Spinal cord (tissue), 10 donors: ENCODE measurements around the gene TMCO2. TPM values are rescaled to one million over a fixed set of nuclear protein-coding genes. Genes with fewer than 3 reads are reported as not detected.
"Not testable (repeated sequence)": the region's sequence is repeated elsewhere in the genome, so short reads cannot be mapped to it uniquely, and the experiment has no call there.

Experiments
- DNase-seq, 6 donors: peaks; one replicate each; pipeline versions ENCODE4 v3.0.0 to v3.0.0-alpha.2; 2013 to 2015; ENCODE audit warnings: low spot score in 6 of 6, low read depth in 4 of 6
- H3K27ac ChIP-seq: one replicate; pipeline ENCODE4 v1.5.1; 2013; ENCODE audit warnings: low read depth, low read length, control low read depth
- H3K27me3 ChIP-seq: one replicate; pipeline ENCODE4 v1.6.1; 2013; ENCODE audit warnings: low read length; ENCODE audit not compliant: control insufficient read depth, insufficient read depth
- H3K36me3 ChIP-seq: one replicate; pipeline ENCODE4 v1.6.1; 2013; ENCODE audit warnings: low read length; ENCODE audit not compliant: control insufficient read depth, insufficient read depth
- H3K4me1 ChIP-seq: one replicate; pipeline ENCODE4 v1.6.1; 2013; ENCODE audit warnings: low read length; ENCODE audit not compliant: control insufficient read depth, insufficient read depth
- H3K4me3 ChIP-seq: one replicate; pipeline ENCODE4 v1.5.1; 2013; ENCODE audit warnings: low read depth, low read length, control low read depth
- H3K9me3 ChIP-seq: one replicate; pipeline ENCODE4 v1.6.1; 2013; ENCODE audit warnings: low read length; ENCODE audit not compliant: control insufficient read depth, insufficient read depth
- WGBS: methylation state at CpG from one replicate; pipeline ENCODE4 v1.1.5; 2013; ENCODE audit warnings: missing lambda C conversion rate; ENCODE audit not compliant: insufficient coverage; 5-methylcytosine and 5-hydroxymethylcytosine counted together
- long read RNA-seq, 4 donors: transcript quantifications; one replicate each; lab custom pipeline, GENCODE V29; 2026
- polyA plus RNA-seq, 2 donors: library from polyadenylated mRNA; unstranded; fragments of 120-200 nt; gene quantifications; one replicate each; pipeline ENCODE4 v1.2.1, GENCODE V29; 2013; ENCODE audit not compliant: insufficient read length in 2 of 2
- total RNA-seq, 2 donors: library from RNA; depleted of rRNA in 1 of 2; stranded (reverse); fragments of 120-200 nt in 1 of 2; fragments of >200 nt in 1 of 2; gene quantifications; one replicate each; pipeline versions ENCODE4 v1.2.3 to v1.2.4, GENCODE V29; 2013 to 2014
- donor health status: healthy.

Gene TMCO2
- not detected for total RNA-seq
- polyA plus RNA-seq, result not detected
- long read RNA-seq, donor 1, result 0 reads
- long read RNA-seq, donor 2, result 0 reads
- long read RNA-seq, donor 3, result 0 reads
- long read RNA-seq, donor 4, result 0 reads

DNA sequence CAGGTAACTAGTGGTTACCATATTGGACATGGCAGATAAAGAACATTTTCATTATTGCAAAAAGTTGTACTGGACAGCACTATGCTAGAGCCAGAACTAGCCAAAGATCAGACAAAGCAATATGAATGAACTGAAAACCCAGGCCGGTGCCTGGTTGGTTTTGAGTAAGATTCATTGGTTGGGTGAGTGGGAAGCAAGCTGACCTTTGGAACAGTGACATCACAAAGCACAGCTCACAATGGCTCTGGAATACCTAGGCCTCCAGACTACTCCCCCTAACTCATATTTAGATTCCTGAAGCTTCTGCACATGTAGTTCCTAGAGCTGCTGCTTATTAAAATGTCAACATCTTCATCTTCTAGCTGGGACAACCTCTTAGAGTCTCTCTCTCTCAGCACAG is at the start of gene TMCO2:
Gene TMCO2 (plus strand): TSS at position 283 of the 400 bp plus-strand sequence. CDS start 57 bp downstream, at position 340.
- Histone ChIP-seq H3K27me3 (no peaks in the 10 kb centered on the region), H3K4me3 (no peak within 1 kb of the TSS), H3K9me3 (no peaks in the 10 kb centered on the region), H3K27ac (no peak within 1 kb of the TSS), H3K36me3 (no peaks in the 10 kb centered on the region), H3K4me1 (no peaks in the 10 kb centered on the region)
- DNase-seq, result no peak
- no CpG with 5 or more reads among the region's 1 CpG for WGBS

DNA sequence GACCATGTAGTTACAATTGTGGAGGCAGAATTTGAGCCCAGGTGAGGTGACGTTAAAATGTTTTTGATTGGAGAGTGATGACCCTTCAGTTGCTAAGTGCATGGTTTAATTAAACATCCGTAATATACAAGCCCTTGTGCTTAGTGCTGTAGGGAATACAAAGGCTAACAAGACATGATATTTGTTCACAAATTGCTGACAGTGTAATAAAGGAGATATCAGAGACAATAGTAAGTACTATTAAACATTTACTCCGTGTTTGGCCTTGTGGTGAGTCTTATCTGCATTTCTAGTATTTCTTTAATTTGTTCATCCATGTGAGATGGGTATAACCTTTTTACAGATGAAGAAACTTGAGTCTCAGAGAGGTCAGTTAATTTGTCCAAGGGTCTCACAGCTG is 48.6 kb upstream of the TMCO2 start:
- no peak overlapping the region for H3K4me3 ChIP-seq
- H3K27me3 ChIP-seq, result no peaks in the 10 kb centered on the region
- WGBS, result 100% methylated on average over 2 of the region's 3 CpGs
- no peak overlapping the region for H3K27ac ChIP-seq
- H3K9me3 ChIP-seq, result no peaks in the 10 kb centered on the region
- no peak for DNase-seq
- H3K36me3 ChIP-seq, result peaks cover 16% of the 10 kb centered on the region
- no peaks in the 10 kb centered on the region for H3K4me1 ChIP-seq

DNA sequence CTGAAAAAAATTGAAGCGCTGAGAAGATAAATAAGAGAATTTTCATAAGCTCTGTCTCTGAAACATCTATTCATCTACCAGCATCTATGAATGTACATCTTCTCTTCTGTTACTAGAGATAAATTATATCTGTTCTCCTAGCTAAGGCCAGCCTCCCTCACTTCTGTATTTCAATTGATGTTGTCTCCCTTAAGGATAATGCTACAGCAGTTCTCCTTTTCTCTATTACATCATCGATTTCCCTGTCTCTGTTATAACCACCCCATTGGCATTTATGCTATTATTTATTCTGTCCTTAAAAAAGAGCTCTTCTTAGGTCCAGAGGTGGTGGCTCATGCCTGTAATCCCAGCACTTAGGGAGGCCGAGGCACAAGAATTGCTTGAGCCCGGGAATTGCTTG is 42.9 kb upstream of the TMCO2 start:
- no peak for DNase-seq
- H3K4me3 ChIP-seq, result no peak overlapping the region
- H3K9me3 ChIP-seq, result no peaks in the 10 kb centered on the region
- no peaks in the 10 kb centered on the region for H3K4me1 ChIP-seq
- H3K36me3 ChIP-seq, result peaks cover 15% of the 10 kb centered on the region
- no peak overlapping the region for H3K27ac ChIP-seq
- 100% methylated on average over 2 of the region's 4 CpGs for WGBS
- no peaks in the 10 kb centered on the region for H3K27me3 ChIP-seq

DNA sequence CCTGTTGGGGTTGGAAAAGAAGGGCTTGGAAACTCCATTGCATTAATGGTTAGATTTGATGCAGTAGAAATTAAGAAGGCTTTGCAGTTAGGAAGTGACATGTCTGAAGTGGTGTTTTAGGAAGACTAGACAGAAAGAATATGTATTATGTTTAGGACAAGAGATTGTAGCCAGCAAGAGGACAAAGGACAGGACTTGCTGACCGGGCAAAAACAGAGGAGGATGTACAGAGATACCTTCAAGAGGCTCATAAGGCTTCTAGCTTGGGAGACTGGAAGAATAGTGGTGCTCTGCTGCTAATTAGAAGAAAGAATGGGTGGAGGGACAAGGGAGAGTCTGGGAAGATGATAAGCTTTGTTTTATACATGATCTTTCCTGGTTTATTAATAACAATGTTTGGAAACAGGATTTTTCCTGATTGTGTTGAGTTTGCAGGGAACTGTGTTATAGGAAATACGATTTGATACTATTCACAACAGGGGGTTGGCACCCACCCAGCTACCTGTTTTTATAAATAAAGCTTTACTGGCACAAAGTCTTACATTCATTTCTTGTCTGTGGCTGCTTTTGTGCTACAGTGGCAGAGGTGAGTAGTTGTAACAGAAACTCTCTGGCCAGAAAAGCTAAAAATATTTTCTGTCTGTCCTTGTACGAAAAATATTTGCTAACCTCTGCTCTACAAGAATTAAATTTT is 37.1 kb upstream of the TMCO2 start:
- no peak overlapping the region for H3K4me3 ChIP-seq
- peaks cover 15% of the 10 kb centered on the region for H3K36me3 ChIP-seq
- DNase-seq, result no peak
- H3K27ac ChIP-seq, result no peak overlapping the region
- WGBS, result 100% methylated on average over 2 of the region's 3 CpGs
- no peaks in the 10 kb centered on the region for H3K27me3 ChIP-seq
- no peaks in the 10 kb centered on the region for H3K9me3 ChIP-seq
- H3K4me1 ChIP-seq, result no peaks in the 10 kb centered on the region

DNA sequence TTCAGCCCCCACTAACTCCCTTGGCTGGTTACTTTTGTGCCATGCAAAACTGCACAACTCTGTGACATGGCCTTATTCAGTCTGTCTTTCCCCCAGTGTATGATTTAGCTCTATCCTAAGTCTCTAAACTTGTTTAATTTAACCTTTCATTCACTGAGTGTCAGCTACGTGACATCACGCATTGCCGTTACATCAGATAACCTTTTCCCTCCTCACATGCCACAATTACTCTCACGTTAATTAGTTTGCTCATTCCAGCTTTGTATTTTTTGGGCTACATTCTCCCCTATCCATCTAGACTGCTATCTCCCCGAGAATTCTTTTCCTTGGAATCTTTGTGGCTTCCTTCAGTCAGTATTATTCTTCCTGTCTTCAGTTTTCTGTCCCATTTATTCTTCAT is 29.4 kb upstream of the TMCO2 start:
- Histone ChIP-seq H3K27ac (no peak overlapping the region), H3K4me1 (no peaks in the 10 kb centered on the region), H3K9me3 (no peaks in the 10 kb centered on the region), H3K27me3 (no peaks in the 10 kb centered on the region), H3K4me3 (no peak overlapping the region), H3K36me3 (peaks cover 4% of the 10 kb centered on the region)
- DNase-seq, result no peak
- WGBS, result 96% methylated on average over 5 of the region's 5 CpGs

DNA sequence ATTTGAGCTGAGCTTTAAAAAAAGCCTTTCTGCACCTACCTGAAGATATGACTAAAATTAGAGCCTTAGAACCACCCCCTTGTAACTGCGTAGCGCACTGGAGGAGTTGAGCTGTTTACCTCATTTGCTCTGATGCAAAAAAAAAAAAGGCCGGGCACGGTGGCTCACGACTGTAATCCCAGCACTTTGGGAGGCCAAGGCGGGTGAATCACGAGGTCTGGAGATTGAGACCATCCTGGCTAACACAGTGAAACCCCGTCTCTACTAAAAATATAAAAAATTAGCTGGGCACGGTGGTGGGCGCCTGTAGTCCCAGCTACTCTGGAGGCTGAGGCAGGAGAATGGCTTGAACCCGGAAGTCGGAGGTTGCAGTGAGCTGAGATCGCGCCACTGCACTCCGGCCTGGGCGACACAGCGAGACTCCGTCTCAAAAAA is 26.2 kb upstream of the TMCO2 start:
- DNase-seq, H3K27ac ChIP-seq, H3K36me3 ChIP-seq, H3K4me3 ChIP-seq, H3K27me3 ChIP-seq, H3K9me3 ChIP-seq, H3K4me1 ChIP-seq: not testable (repeated sequence)
- WGBS, result 94% methylated on average over 7 of the region's 18 CpGs

DNA sequence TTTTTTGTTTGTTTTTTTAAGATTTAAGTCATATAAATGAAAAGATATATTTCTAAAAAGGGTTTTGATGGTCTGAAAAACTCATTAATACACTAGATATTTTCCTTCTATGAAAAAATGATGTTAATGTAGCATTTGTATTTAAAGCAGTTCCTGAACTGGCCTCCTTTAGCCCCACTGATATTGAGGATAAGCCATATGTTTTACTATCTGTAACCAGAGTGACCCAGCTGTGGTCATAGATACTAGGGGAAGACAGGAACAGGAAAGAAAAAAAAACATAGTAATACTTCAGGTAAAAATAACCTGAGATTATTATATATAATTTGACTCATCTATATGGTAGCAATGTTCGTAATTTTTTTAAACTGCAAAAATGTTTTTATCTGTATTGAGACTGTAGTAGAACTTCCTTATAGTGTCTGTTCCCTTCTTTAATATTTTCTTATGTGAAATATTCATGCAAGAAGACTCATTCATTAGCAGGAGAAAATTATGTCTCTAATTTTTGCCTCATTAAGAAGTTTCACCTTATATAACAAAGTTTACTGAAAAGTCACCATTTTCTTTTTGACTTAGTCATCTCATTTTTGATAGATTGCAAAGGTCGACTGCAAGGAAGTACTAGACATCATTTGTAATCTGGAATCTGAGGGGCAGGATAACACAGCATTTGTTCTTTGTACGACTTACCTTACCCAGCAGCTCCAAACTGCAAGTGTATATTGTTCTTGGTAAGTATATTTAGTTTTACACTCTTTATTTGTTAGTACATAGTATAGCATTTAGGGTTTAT is 25.6 kb upstream of the TMCO2 start:
- Histone ChIP-seq H3K4me1 (no peaks in the 10 kb centered on the region), H3K4me3 (no peak overlapping the region), H3K9me3 (no peaks in the 10 kb centered on the region), H3K27ac (no peak overlapping the region), H3K27me3 (no peaks in the 10 kb centered on the region), H3K36me3 (peaks cover 7% of the 10 kb centered on the region)
- 100% methylated on average over 2 of the region's 3 CpGs for WGBS
- no peak for DNase-seq

DNA sequence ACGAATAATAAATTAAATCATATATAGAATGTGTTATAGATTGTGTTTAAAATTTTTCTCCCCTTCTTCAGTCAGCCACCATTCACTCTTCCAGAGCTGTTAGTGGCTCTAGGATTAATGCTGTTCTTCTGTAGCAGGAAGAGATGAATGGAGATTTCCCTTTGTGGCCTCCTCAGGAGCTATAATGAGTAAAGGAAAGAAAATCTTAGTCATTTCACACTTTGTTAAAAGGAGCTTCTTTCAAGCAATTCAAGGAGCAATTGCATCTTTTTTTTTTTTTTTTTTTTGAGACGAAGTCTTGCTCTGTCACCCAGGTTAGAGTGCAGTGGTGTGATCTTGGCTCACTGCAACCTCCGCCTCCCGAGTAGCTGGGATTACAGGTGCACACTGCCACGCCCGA is 23.7 kb upstream of the TMCO2 start:
- peaks cover 7% of the 10 kb centered on the region for H3K36me3 ChIP-seq
- no peaks in the 10 kb centered on the region for H3K27me3 ChIP-seq
- H3K4me1 ChIP-seq, result no peaks in the 10 kb centered on the region
- 97% methylated on average over 4 of the region's 6 CpGs for WGBS
- no peak for DNase-seq
- no peaks in the 10 kb centered on the region for H3K9me3 ChIP-seq
- no peak overlapping the region for H3K27ac ChIP-seq
- no peak overlapping the region for H3K4me3 ChIP-seq

DNA sequence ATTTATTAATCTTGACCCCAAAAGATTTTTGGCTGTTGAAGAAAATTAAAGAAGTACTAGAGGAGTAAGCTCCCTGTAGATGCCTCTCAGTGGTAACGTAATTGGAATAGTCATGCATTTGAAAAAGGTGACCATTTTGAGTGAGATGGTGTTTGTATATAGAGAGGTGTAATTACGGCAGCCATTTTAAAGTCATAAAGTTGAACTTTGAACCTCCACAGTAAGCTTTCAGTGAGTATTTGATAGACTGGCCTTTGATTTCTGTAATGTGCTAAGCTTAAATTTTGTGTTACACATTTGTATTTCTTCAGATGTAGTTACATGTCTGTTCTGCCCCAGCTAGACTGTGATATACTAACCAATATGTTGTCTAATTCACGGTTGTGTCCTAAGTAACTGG is 21.5 kb upstream of the TMCO2 start:
- Histone ChIP-seq H3K9me3 (no peaks in the 10 kb centered on the region), H3K4me3 (no peak overlapping the region), H3K36me3 (peaks cover 10% of the 10 kb centered on the region), H3K27me3 (no peaks in the 10 kb centered on the region), H3K4me1 (no peaks in the 10 kb centered on the region), H3K27ac (no peak overlapping the region)
- WGBS, result 92% methylated on average over 2 of the region's 3 CpGs
- no peak for DNase-seq

DNA sequence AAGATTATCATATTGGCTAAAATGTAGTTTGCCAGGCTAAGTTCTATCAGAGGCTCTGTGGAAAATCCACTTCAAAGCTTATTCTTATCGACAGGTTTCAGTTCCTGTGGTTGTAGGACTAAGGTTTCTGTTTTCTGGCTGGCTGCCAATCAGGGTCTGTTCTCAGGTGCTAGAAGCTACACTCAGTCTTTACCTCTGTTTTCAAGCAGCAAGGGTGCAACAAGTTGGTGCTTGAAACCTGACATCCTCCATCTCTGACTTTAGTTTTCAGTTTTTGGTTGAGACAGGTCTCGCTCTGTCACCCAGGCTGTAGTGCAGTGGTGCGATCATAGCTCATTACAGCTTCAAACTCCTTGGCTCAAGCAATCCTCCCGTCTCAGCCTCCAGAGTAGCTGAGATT is 15.3 kb upstream of the TMCO2 start:
- DNase-seq, result no peak
- Histone ChIP-seq H3K27me3 (no peaks in the 10 kb centered on the region), H3K27ac (no peak overlapping the region), H3K36me3 (peaks cover 28% of the 10 kb centered on the region), H3K4me1 (no peaks in the 10 kb centered on the region), H3K4me3 (no peak overlapping the region), H3K9me3 (no peaks in the 10 kb centered on the region)
- WGBS, result 94% methylated on average over 2 of the region's 4 CpGs
